Esophagus squamous epithelium (tissue), 4 donors: ENCODE results near the gene GLB1L2.

Experiments used
- POLR2A ChIP-seq, 4 donors: fragments of 450-650 bp; IDR thresholded peaks; one replicate each; pipeline ENCODE4 v1.6.1; 2017; ENCODE audit warnings: antibody characterized with exemption in 4 of 4, mild to moderate bottlenecking in 4 of 4, moderate library complexity in 3 of 4
- TF ChIP-seq, protein P1 (sequence below), 6 experiments: fragments of 450-650 bp in 4 of 6; fragments of 200-600 bp in 2 of 6; sonication (generic) in 2 of 6; IDR thresholded peaks; one replicate each; pipeline ENCODE4 v1.5.1; 2016 to 2019; ENCODE audit warnings: antibody characterized with exemption in 6 of 6, mild to moderate bottlenecking in 4 of 6, moderate library complexity in 4 of 6

DNA sequence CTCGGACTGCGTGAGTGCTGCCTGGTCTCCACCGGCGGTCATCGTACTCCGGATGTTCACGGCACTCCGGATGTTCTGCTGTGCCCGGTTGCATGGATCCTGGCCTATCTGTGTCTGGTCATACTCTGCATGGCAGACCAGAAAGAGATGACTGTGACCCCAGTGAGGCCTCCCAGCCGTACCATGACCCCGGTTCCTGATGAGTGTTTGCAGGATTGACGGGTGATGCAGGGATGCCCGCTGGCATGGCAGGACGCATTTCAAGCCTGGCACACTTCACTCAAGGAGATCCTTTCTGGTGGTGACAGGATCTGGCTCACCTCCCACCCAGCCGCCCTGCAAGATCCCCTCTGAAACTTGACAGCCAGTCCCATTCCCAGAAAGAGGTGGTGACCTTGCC lies 6.3 kb downstream of the GLB1L2 start:
- no peak for TF ChIP-seq POLR2A (IDR thresholded peaks at IDR 0.05)
- TF ChIP-seq, protein P1, sequence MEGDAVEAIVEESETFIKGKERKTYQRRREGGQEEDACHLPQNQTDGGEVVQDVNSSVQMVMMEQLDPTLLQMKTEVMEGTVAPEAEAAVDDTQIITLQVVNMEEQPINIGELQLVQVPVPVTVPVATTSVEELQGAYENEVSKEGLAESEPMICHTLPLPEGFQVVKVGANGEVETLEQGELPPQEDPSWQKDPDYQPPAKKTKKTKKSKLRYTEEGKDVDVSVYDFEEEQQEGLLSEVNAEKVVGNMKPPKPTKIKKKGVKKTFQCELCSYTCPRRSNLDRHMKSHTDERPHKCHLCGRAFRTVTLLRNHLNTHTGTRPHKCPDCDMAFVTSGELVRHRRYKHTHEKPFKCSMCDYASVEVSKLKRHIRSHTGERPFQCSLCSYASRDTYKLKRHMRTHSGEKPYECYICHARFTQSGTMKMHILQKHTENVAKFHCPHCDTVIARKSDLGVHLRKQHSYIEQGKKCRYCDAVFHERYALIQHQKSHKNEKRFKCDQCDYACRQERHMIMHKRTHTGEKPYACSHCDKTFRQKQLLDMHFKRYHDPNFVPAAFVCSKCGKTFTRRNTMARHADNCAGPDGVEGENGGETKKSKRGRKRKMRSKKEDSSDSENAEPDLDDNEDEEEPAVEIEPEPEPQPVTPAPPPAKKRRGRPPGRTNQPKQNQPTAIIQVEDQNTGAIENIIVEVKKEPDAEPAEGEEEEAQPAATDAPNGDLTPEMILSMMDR (IDR thresholded peaks at IDR 0.05), result no peak
